Measurements from ENCODE around the gene C11orf16.

C11orf16 gene

GRCh38 chr11:8971924-8972316, 39.2 kb upstream of the C11orf16 start:
- no peaks in the 10 kb centered on the region for H3F3A ChIP-seq (ENCODE audit: insufficient read depth, low read length)
- H3K4me2 ChIP-seq (ENCODE audit: low read length) = no peak overlapping the region
- no peaks in the 10 kb centered on the region for H3K9me3 ChIP-seq (ENCODE audit: low read length)
- H3K9ac ChIP-seq (ENCODE audit: low read length) = no peak overlapping the region
- no peaks in the 10 kb centered on the region for H3K27me3 ChIP-seq (ENCODE audit: insufficient read depth, low read length)
- no peak overlapping the region for H3K27ac ChIP-seq (ENCODE audit: low read depth, low read length, poor library complexity, severe bottlenecking)
- H3K36me3 ChIP-seq (ENCODE audit: insufficient read depth, low read length) = peaks cover 4% of the 10 kb centered on the region; the same call in 1 of the 2 replicates
- TF ChIP-seq CTCF (IDR thresholded peaks at IDR 0.05; ENCODE audit: low read length) (no peak), EZH2 (IDR thresholded peaks at IDR 0.05; ENCODE audit: borderline replicate concordance, low read length) (no peak)
- H2AFZ ChIP-seq (ENCODE audit: low read length) = no peak overlapping the region
- no peak overlapping the region for H3K4me3 ChIP-seq (ENCODE audit: low read depth, low read length, poor library complexity, severe bottlenecking)
- no peaks in the 10 kb centered on the region for H3K9me2 ChIP-seq (ENCODE audit: low read depth, low read length)
- H3K79me2 ChIP-seq (ENCODE audit: insufficient read depth, low read length) = no peaks in the 10 kb centered on the region
- no peaks in the 10 kb centered on the region for H3K4me1 ChIP-seq (ENCODE audit: insufficient read depth, low read length, severe bottlenecking)
- H4K20me1 ChIP-seq (ENCODE audit: insufficient read depth, low read length) = no peaks in the 10 kb centered on the region

- no peak overlapping the region for H3K4me3 ChIP-seq (ENCODE audit: low read depth, low read length, poor library complexity, severe bottlenecking)
- H4K20me1 ChIP-seq (ENCODE audit: insufficient read depth, low read length) = no peaks in the 10 kb centered on the region
- H3K4me2 ChIP-seq (ENCODE audit: low read length) = no peak overlapping the region
- no peaks in the 10 kb centered on the region for H3K9me2 ChIP-seq (ENCODE audit: low read depth, low read length)
- H3K27me3 ChIP-seq (ENCODE audit: insufficient read depth, low read length) = no peaks in the 10 kb centered on the region
- no peaks in the 10 kb centered on the region for H3K9me3 ChIP-seq (ENCODE audit: low read length)
- TF ChIP-seq CTCF (IDR thresholded peaks at IDR 0.05; ENCODE audit: low read length) (no peak), EZH2 (IDR thresholded peaks at IDR 0.05; ENCODE audit: borderline replicate concordance, low read length) (no peak)
- H3F3A ChIP-seq (ENCODE audit: insufficient read depth, low read length) = no peaks in the 10 kb centered on the region
- no peak overlapping the region for H3K9ac ChIP-seq (ENCODE audit: low read length)
- no peak overlapping the region for H3K27ac ChIP-seq (ENCODE audit: low read depth, low read length, poor library complexity, severe bottlenecking)
- H2AFZ ChIP-seq (ENCODE audit: low read length) = no peak overlapping the region
- H3K4me1 ChIP-seq (ENCODE audit: insufficient read depth, low read length, severe bottlenecking) = no peaks in the 10 kb centered on the region
- peaks cover 4% of the 10 kb centered on the region; the same call in 1 of the 2 replicates for H3K36me3 ChIP-seq (ENCODE audit: insufficient read depth, low read length)
- no peaks in the 10 kb centered on the region for H3K79me2 ChIP-seq (ENCODE audit: insufficient read depth, low read length)
Measured at GRCh38 chr11:8971196-8971923, 38.6 kb upstream of the C11orf16 start.

GRCh38 chr11:8967184-8967583, 34.4 kb upstream of the C11orf16 start:
- no peak overlapping the region for H3K9ac ChIP-seq (ENCODE audit: low read length)
- TF ChIP-seq CTCF (IDR thresholded peaks at IDR 0.05; ENCODE audit: low read length) (no peak), EZH2 (IDR thresholded peaks at IDR 0.05; ENCODE audit: borderline replicate concordance, low read length) (no peak)
- no peaks in the 10 kb centered on the region for H3K9me2 ChIP-seq (ENCODE audit: low read depth, low read length)
- H3F3A ChIP-seq (ENCODE audit: insufficient read depth, low read length) = no peaks in the 10 kb centered on the region
- H3K4me3 ChIP-seq (ENCODE audit: low read depth, low read length, poor library complexity, severe bottlenecking) = no peak overlapping the region
- H3K27ac ChIP-seq (ENCODE audit: low read depth, low read length, poor library complexity, severe bottlenecking) = no peak overlapping the region
- peaks cover 4% of the 10 kb centered on the region; the same call in 1 of the 2 replicates for H3K36me3 ChIP-seq (ENCODE audit: insufficient read depth, low read length)
- H3K27me3 ChIP-seq (ENCODE audit: insufficient read depth, low read length) = no peaks in the 10 kb centered on the region
- H3K79me2 ChIP-seq (ENCODE audit: insufficient read depth, low read length) = peaks cover 16% of the 10 kb centered on the region
- H4K20me1 ChIP-seq (ENCODE audit: insufficient read depth, low read length) = no peaks in the 10 kb centered on the region
- no peak overlapping the region for H2AFZ ChIP-seq (ENCODE audit: low read length)
- H3K4me1 ChIP-seq (ENCODE audit: insufficient read depth, low read length, severe bottlenecking) = peaks cover 25% of the 10 kb centered on the region
- no peaks in the 10 kb centered on the region for H3K9me3 ChIP-seq (ENCODE audit: low read length)
- no peak overlapping the region for H3K4me2 ChIP-seq (ENCODE audit: low read length)

All from OCI-LY1 (cell line).